HepG2 (cell line): ENCODE results near the gene QRICH2. TPM values are rescaled to one million over a fixed set of nuclear protein-coding genes. Genes with fewer than 3 reads are reported as not detected.
A peak's percentile ranks its signal among the peaks of the same experiment; 100 is the strongest.

ENCODE experiments used
- ATAD3A ChIP-seq: sonication (generic); formaldehyde crosslinking; IDR thresholded peaks from 2 replicates; pipeline ENCODE4 v1.4.0; 2020; ENCODE audit warnings: missing genetic modification reagents
- ATF6 ChIP-seq: sonication (generic); formaldehyde crosslinking; conservative IDR thresholded peaks from 2 replicates; pipeline ENCODE4 v1.4.0; 2020; ENCODE audit warnings: missing genetic modification reagents
- CENPT ChIP-seq: sonication (generic); formaldehyde crosslinking; IDR thresholded peaks from 2 replicates; pipeline ENCODE4 v1.8.0; 2022; ENCODE audit warnings: low read depth, mild to moderate bottlenecking, moderate library complexity, missing genetic modification reagents
- FOXK2 ChIP-seq: fragments of 450-650 bp; IDR thresholded peaks from 2 replicates; pipeline ENCODE4 v1.6.1; 2016
- GTF3A ChIP-seq: sonication (generic); formaldehyde crosslinking; conservative IDR thresholded peaks from 2 replicates; pipeline ENCODE4 v1.4.0; 2020; ENCODE audit warnings: mild to moderate bottlenecking, missing genetic modification reagents
- HCFC1 ChIP-seq: fragments of 150-350 bp; IDR thresholded peaks from 2 replicates; pipeline ENCODE4 v1.6.1; 2014; ENCODE audit warnings: low read depth, low read length
- KDM1A ChIP-seq: IDR thresholded peaks from 2 replicates; pipeline ENCODE4 v1.6.1; 2016; ENCODE audit warnings: missing compliant biosample characterization
- KLF11 ChIP-seq: IDR thresholded peaks from 2 replicates; pipeline ENCODE4 v1.6.1; 2016; ENCODE audit warnings: missing compliant biosample characterization
- KLF9 ChIP-seq: IDR thresholded peaks from 2 replicates; pipeline ENCODE4 v1.6.1; 2016; ENCODE audit warnings: low read depth
- MBNL3 ChIP-seq: fragments of 250-450 bp; sonication (Bioruptor Pico); conservative IDR thresholded peaks from 2 replicates; pipeline ENCODE4 v1.8.0; 2022; ENCODE audit warnings: mild to moderate bottlenecking, inconsistent platforms
- MTA3 ChIP-seq: sonication (generic); formaldehyde crosslinking; IDR thresholded peaks from 2 replicates; pipeline ENCODE4 v1.4.0; 2020; ENCODE audit warnings: missing genetic modification reagents
- MTF1 ChIP-seq: sonication (generic); formaldehyde crosslinking; IDR thresholded peaks from 2 replicates; pipeline ENCODE4 v1.5.0; 2020; ENCODE audit warnings: missing genetic modification reagents
- MXI1 ChIP-seq: IDR thresholded peaks from 3 replicates; pipeline ENCODE4 v1.6.1; 2012; ENCODE audit warnings: low read depth, low read length, inconsistent platforms, borderline replicate concordance
- PHF20 ChIP-seq: sonication (generic); formaldehyde crosslinking; IDR thresholded peaks from 2 replicates; pipeline ENCODE4 v1.5.0; 2020; ENCODE audit warnings: mild to moderate bottlenecking, missing genetic modification reagents
- REXO4 ChIP-seq: sonication (generic); formaldehyde crosslinking; IDR thresholded peaks from 2 replicates; pipeline ENCODE4 v1.8.0; 2022; ENCODE audit warnings: missing genetic modification reagents, mild to moderate bottlenecking, borderline replicate concordance
- SALL2 ChIP-seq: sonication (generic); formaldehyde crosslinking; IDR thresholded peaks from 2 replicates; pipeline ENCODE4 v1.8.1; 2023; ENCODE audit warnings: mild to moderate bottlenecking, missing genetic modification reagents, inconsistent platforms
- SAP130 ChIP-seq: IDR thresholded peaks from 2 replicates; pipeline ENCODE4 v1.6.1; 2016; ENCODE audit warnings: low read depth
- SRY ChIP-seq: sonication (generic); formaldehyde crosslinking; IDR thresholded peaks from 2 replicates; pipeline ENCODE4 v1.8.0; 2022; ENCODE audit warnings: mild to moderate bottlenecking, missing genetic modification reagents
- TEF ChIP-seq: sonication (generic); formaldehyde crosslinking; IDR thresholded peaks from 2 replicates; pipeline ENCODE4 v1.5.0; 2020; ENCODE audit warnings: missing genetic modification reagents
- TFAP4 ChIP-seq: sonication (generic); IDR thresholded peaks from 2 replicates; pipeline ENCODE4 v1.6.1; 2016; ENCODE audit warnings: low read depth, borderline replicate concordance
- TRIM24 ChIP-seq: sonication (generic); formaldehyde crosslinking; IDR thresholded peaks from 2 replicates; pipeline ENCODE4 v1.8.0; 2022; ENCODE audit warnings: mild to moderate bottlenecking, missing genetic modification reagents
- YY1 ChIP-seq: IDR thresholded peaks from 2 replicates; pipeline ENCODE4 v1.6.1; 2011; ENCODE audit warnings: low read length, low read depth, moderate library complexity, mild to moderate bottlenecking; ENCODE audit not compliant: insufficient read depth, insufficient replicate concordance
- ZBTB3 ChIP-seq: sonication (generic); formaldehyde crosslinking; IDR thresholded peaks from 2 replicates; pipeline ENCODE4 v1.4.0; 2020; ENCODE audit warnings: low read depth, mild to moderate bottlenecking, moderate library complexity, missing genetic modification reagents, borderline replicate concordance
- ZFP36 ChIP-seq: fragments of 150-350 bp; IDR thresholded peaks from 2 replicates; pipeline ENCODE4 v1.6.1; 2018; ENCODE audit warnings: borderline replicate concordance, low read length, low read depth; ENCODE audit not compliant: partially characterized antibody
- ZNF274 ChIP-seq: sonication (generic); formaldehyde crosslinking; IDR thresholded peaks from 2 replicates; pipeline ENCODE4 v1.5.1; 2020; ENCODE audit warnings: mild to moderate bottlenecking, missing genetic modification reagents
- ZNF530 ChIP-seq: sonication (generic); formaldehyde crosslinking; IDR thresholded peaks from 2 replicates; pipeline ENCODE4 v1.5.0; 2020; ENCODE audit warnings: low read depth, mild to moderate bottlenecking, missing genetic modification reagents
- ZNF782 ChIP-seq: sonication (generic); formaldehyde crosslinking; IDR thresholded peaks from 2 replicates; pipeline ENCODE4 v1.4.0; 2020; ENCODE audit warnings: missing genetic modification reagents, mild to moderate bottlenecking, borderline replicate concordance
- ZNF790 ChIP-seq: sonication (generic); formaldehyde crosslinking; IDR thresholded peaks from 2 replicates; pipeline ENCODE4 v1.8.0; 2022; ENCODE audit warnings: missing genetic modification reagents, mild to moderate bottlenecking, borderline replicate concordance
- ZSCAN5A ChIP-seq: sonication (generic); formaldehyde crosslinking; IDR thresholded peaks from 2 replicates; pipeline ENCODE4 v1.8.0; 2022; ENCODE audit warnings: mild to moderate bottlenecking, missing genetic modification reagents, borderline replicate concordance
- polyA plus RNA-seq, 8 experiments: library from polyadenylated mRNA; depleted of rRNA in 3 of 8; stranded (reverse) in 7 of 8; unstranded in 1 of 8; fragments of >200 nt; fragmentation: Illumina TruSeq in 4 of 8; extraction: Trizol in 4 of 8; gene quantifications; 2 replicates each; pipeline versions ENCODE4 v1.2.1 to v1.2.3, GENCODE V29; 2011 to 2016; ENCODE audit warnings: low read depth in 4 of 8, missing spikeins in 1 of 8, mixed read lengths in 1 of 8; ENCODE audit not compliant: insufficient read depth in 1 of 8
- total RNA-seq, 5 experiments: library from RNA; depleted of rRNA; stranded (reverse); fragments of >200 nt; fragmentation: Illumina TruSeq; extraction: Trizol; gene quantifications; 2 replicates each; pipeline ENCODE4 v1.2.3, GENCODE V29; 2016; ENCODE audit warnings: low read depth in 1 of 5

Gene QRICH2
- total and polyA plus RNA-seq, 2 of the 13 experiments (the other 11 are each of a cell fraction or from before 2014, with no cell fraction given), result 3.7 to 5.7 TPM

- TF ChIP-seq ZNF530 (no peak), KLF11 (CRISPR knock-in tag) (no peak), MTA3 (no peak), SRY (CRISPR knock-in tag) (no peak), YY1 (no peak), SALL2 (no peak), MTF1 (no peak), ZFP36 (no peak), CENPT (no peak), GTF3A (CRISPR knock-in tag) (no peak), PHF20 (CRISPR knock-in tag) (no peak), MBNL3 (CRISPR knock-in tag) (no peak), KLF9 (no peak), HCFC1 (no peak), SAP130 (CRISPR knock-in tag) (peak; percentile 56; the same call in 1 of the 2 replicates), FOXK2 (no peak), ZNF790 (CRISPR knock-in tag) (0 out of 2 replicates have a peak, but pooled peaks have one; percentile 35), ZNF782 (CRISPR knock-in tag) (no peak), KDM1A (0 out of 2 replicates have a peak, but pooled peaks have one; percentile 21), TEF (CRISPR knock-in tag) (no peak), ATF6 (no peak), MXI1 (peak; percentile 7; the same call in 1 of the 3 replicates), ZSCAN5A (CRISPR knock-in tag) (no peak), ATAD3A (CRISPR knock-in tag) (no peak), ZNF274 (CRISPR knock-in tag) (no peak), TFAP4 (no peak), REXO4 (no peak), TRIM24 (CRISPR knock-in tag) (no peak), ZBTB3 (CRISPR knock-in tag) (no peak)
Measured at GRCh38 chr17:76357597-76358158, 49.6 kb upstream of the QRICH2 start (continued).
